ENCODE data around the gene PTPN7. TPM values are rescaled to one million over a fixed set of nuclear protein-coding genes. Genes with fewer than 3 reads are reported as not detected.

Gene PTPN7
- total RNA-seq, 4 donors from 2014 or later: 0.42 to 2.7 (median 0.60) TPM; not detected in 1

DNA sequence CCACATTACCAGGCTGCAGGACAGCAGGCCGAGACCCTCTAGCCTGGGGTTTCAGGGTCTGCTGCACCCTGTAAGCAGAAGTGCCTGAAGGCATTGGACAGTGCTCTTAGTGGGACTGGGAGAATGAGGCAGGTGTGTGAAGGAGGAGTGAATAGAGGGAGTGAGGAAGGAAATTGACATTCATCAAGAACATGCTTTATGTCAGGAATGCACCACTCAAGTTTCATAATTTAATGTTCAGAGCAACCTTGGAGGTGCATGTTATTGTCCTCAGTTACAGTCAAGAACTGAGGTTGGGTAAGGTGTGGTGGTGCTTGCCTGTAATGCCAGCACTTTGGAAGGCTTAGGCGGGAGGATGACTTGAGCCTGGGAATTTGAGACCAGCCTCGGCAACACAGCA, 49.4 kb downstream of the PTPN7 start:
- 78% methylated on average over 3 of the region's 3 CpGs for WGBS
- Histone ChIP-seq H3K27ac (no peak overlapping the region), H3K27me3 (no peaks in the 10 kb centered on the region), H3K36me3 (no peaks in the 10 kb centered on the region), H3K9me3 (no peaks in the 10 kb centered on the region), H3K4me1 (peaks cover 35% of the 10 kb centered on the region), H3K4me3 (no peak overlapping the region)
- no peak for TF ChIP-seq EP300 (IDR thresholded peaks at IDR 0.05)
- TF ChIP-seq CTCF (IDR thresholded peaks at IDR 0.05): no peak
- no peak for TF ChIP-seq POLR2A (IDR thresholded peaks at IDR 0.05)
- no peak for TF ChIP-seq POLR2AphosphoS5 (IDR thresholded peaks at IDR 0.05)
- no peak for DNase-seq (ENCODE audit: low spot score in 2 of 2)

- H3K36me3 ChIP-seq: no peaks in the 10 kb centered on the region
- no peak for DNase-seq (ENCODE audit: low spot score in 2 of 2)
- no peak overlapping the region for H3K4me3 ChIP-seq
- H3K4me1 ChIP-seq: peaks cover 32% of the 10 kb centered on the region
- no peak for TF ChIP-seq POLR2AphosphoS5 (IDR thresholded peaks at IDR 0.05)
- TF ChIP-seq EP300 (IDR thresholded peaks at IDR 0.05): no peak
- no peak for TF ChIP-seq POLR2A (IDR thresholded peaks at IDR 0.05)
- TF ChIP-seq CTCF (IDR thresholded peaks at IDR 0.05): no peak
- H3K27ac ChIP-seq: peak overlapping the region; percentile 48
- no peaks in the 10 kb centered on the region for H3K27me3 ChIP-seq
- H3K9me3 ChIP-seq: no peaks in the 10 kb centered on the region
- WGBS: 72% methylated on average over 7 of the region's 13 CpGs
Observed at GRCh38 chr1:202107801-202108731, 52.3 kb downstream of the PTPN7 start.

DNA sequence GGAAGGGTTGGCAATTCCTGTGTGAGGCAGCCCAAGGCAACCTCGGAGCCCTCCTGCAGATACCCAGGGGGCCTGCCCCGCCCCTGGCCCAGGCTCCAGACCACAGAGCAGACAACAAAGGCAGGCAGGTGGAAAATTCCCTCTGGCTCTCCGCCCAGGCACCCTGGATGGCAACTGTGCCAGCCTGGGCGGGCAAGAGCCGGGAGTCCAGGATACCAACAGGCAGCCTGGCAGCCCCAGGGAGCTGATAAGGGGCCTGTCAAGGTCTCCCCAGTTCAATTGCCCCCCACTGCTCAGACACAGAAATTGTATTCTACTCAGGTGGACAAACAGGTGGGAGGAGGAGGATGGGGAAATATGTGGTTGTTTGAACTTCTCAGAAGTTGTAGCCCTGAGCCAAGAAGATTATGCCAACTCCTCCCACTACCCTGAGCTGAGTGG, 53.1 kb downstream of the PTPN7 start:
- TF ChIP-seq POLR2AphosphoS5 (IDR thresholded peaks at IDR 0.05) (no peak), CTCF (IDR thresholded peaks at IDR 0.05) (no peak), POLR2A (IDR thresholded peaks at IDR 0.05) (no peak), EP300 (IDR thresholded peaks at IDR 0.05) (no peak)
- Histone ChIP-seq H3K4me3 (no peak overlapping the region), H3K36me3 (no peaks in the 10 kb centered on the region), H3K9me3 (no peaks in the 10 kb centered on the region), H3K4me1 (peaks cover 27% of the 10 kb centered on the region), H3K27ac (peak overlapping the region; percentile 48), H3K27me3 (no peaks in the 10 kb centered on the region)
- no peak for DNase-seq (ENCODE audit: low spot score in 2 of 2)
- whole genome bisulfite sequencing: 56% methylated on average over 5 of the region's 5 CpGs

DNA sequence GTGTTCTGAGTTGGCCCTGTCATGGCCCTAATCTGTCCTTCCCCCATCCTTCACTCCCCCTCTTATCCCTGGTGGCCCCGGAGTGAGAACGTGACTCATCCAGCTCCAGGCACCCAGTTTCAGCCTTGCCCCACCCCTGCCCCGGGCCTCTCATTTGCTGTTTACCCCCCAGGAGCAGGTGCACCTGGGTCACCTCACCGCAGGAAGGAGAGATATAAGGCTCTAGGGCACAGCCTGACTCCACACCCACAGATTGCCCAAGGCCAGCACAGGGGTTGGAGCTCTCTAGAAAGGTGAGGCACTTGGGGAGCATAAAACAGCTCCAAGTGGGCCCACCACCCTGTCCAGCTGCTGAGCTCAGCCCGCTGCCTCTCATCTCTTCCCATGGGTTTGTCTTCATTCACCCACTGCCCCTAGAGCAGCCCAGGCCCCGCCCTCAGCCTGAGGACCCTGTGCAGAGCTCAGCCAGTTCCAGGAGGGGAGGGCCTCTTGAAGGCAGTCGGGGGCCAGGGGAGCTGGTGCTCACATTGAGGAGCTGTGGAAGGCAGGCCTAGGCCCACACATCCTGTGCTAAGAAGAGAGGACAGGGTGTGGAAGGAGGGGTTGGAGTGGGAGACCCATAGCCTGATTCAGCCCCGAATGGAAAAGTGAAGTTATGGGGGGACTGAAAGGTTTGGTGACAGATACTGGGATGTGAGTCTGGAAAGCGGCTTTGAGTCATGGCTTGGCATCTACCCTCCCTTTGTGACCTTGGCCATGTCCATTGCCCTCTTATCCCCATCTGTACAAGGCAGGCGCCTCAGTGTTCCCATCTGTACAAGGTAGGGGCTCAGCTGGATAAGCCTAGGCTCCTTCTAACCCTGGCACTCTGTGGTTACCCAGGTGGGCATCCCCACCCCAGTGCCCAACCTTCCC, 53.8 kb downstream of the PTPN7 start:
- no peak for TF ChIP-seq POLR2A (IDR thresholded peaks at IDR 0.05)
- H3K9me3 ChIP-seq: no peaks in the 10 kb centered on the region
- no peak for DNase-seq (ENCODE audit: low spot score in 2 of 2)
- H3K4me1 ChIP-seq: peaks cover 27% of the 10 kb centered on the region
- 67% methylated on average over 4 of the region's 10 CpGs for WGBS
- H3K27ac ChIP-seq: peak overlapping the region; percentile 48
- H3K27me3 ChIP-seq: no peaks in the 10 kb centered on the region
- no peaks in the 10 kb centered on the region for H3K36me3 ChIP-seq
- no peak overlapping the region for H3K4me3 ChIP-seq

DNA sequence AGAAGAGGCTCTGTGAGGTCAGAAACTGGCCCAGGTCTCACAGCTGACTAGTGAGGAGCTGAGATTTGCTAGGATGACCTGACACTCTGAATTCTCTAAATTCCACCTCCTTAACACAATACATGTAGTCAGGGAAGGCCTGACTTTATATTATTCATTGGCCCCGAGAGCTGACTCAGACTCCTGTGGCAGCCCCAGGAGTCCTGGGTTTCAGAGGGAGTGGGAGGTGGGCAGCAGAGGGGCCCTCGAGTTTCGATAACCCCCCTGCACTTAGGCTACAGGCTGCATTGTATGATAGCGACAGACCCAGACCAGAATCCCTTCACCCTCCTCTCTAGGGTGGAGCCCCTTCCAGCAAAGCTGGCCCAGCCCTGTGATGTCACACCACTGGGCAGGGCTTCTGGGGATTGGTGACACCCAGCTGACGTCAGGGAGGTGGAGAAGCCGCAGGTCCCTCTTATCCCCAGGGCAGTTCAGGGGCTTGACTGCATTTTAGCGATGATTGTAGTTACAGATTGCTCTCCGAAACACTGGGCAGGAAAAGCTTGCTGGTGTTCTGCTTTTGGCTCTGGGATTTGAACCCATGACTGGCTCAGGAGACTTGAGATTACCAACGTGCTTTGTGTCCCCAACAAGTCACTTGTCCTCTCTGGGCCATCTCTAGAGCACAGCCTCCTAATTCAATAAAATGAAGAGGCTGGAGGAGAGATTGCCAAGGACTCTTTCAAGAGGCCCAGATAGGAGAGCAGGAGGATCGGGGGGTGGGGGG, 54.6 kb downstream of the PTPN7 start:
- TF ChIP-seq EP300 (IDR thresholded peaks at IDR 0.05) (no peak), POLR2AphosphoS5 (IDR thresholded peaks at IDR 0.05) (no peak), POLR2A (IDR thresholded peaks at IDR 0.05) (no peak), CTCF (IDR thresholded peaks at IDR 0.05) (no peak)
- Histone ChIP-seq H3K36me3 (no peaks in the 10 kb centered on the region), H3K27me3 (no peaks in the 10 kb centered on the region), H3K27ac (no peak overlapping the region), H3K9me3 (no peaks in the 10 kb centered on the region), H3K4me3 (no peak overlapping the region), H3K4me1 (peaks cover 27% of the 10 kb centered on the region)
- DNase-seq (ENCODE audit: low spot score in 2 of 2): no peak
- 50% methylated on average over 8 of the region's 10 CpGs for WGBS
